D721Med (cell line): ENCODE results near the gene GSTA3.
"Not testable (repeated sequence)": the region's sequence is repeated elsewhere in the genome, so short reads cannot be mapped to it uniquely, and the experiment has no call there.

Experiments used
- DNase-seq: peaks from one replicate; pipeline ENCODE4 v3.0.0; 2011; ENCODE audit warnings: low spot score; ENCODE audit not compliant: insufficient read length
- FAIRE-seq: peaks from 2 replicates; lab custom pipeline; 2011; peaks lifted over from hg19 to GRCh38; lab: Jason Lieb, UNC
- TF ChIP-seq, protein P1 (sequence below): IDR thresholded peaks from 2 replicates; pipeline ENCODE4 v1.5.1; 2012; ENCODE audit warnings: mild to moderate bottlenecking, control low read depth; ENCODE audit not compliant: insufficient read depth; ENCODE audit errors: missing control alignments

GSTA3 gene

DNA sequence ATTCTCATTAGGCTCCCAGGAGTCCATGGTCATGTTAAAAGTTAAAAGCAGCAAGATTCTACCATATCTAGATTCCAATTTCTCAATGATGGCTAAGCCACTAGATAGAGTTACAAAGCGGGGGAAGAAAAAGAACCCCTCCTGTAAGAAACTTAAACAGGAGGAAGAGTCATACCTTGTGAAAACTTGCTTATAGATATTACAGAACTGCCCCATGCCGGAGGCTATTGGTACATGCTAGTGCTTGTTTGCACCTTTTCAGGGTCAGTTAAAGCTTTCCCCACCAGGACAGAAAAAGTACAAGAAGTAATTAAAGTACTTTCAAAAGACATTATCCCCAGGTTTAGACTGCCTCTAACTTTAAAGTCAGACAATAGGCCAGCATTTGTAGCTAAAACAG is 15.5 kb upstream of the GSTA3 start:
- no peak for DNase-seq
- TF ChIP-seq, protein P1, sequence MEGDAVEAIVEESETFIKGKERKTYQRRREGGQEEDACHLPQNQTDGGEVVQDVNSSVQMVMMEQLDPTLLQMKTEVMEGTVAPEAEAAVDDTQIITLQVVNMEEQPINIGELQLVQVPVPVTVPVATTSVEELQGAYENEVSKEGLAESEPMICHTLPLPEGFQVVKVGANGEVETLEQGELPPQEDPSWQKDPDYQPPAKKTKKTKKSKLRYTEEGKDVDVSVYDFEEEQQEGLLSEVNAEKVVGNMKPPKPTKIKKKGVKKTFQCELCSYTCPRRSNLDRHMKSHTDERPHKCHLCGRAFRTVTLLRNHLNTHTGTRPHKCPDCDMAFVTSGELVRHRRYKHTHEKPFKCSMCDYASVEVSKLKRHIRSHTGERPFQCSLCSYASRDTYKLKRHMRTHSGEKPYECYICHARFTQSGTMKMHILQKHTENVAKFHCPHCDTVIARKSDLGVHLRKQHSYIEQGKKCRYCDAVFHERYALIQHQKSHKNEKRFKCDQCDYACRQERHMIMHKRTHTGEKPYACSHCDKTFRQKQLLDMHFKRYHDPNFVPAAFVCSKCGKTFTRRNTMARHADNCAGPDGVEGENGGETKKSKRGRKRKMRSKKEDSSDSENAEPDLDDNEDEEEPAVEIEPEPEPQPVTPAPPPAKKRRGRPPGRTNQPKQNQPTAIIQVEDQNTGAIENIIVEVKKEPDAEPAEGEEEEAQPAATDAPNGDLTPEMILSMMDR, result no peak
- FAIRE-seq, result no peak

DNA sequence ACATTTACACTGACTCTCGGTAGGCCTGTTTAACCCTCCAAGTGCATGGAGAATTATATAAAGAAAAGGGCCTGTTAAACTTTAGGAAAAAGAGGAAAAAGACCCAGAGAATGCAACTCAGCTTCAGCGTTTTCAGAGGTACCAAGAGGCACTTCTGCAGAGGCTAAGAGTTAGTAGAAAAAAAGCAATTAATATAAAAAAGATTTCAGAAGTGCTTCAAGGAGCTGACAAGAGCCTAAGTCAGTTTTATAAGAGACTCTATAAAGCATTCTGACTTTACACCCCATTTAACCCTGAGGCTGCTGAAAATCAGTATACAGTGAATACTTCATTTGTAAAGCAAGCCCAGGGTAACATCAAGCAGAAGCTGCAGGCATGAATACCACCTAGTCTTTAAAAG is 14.2 kb upstream of the GSTA3 start:
- FAIRE-seq, DNase-seq: not testable (repeated sequence)

DNA sequence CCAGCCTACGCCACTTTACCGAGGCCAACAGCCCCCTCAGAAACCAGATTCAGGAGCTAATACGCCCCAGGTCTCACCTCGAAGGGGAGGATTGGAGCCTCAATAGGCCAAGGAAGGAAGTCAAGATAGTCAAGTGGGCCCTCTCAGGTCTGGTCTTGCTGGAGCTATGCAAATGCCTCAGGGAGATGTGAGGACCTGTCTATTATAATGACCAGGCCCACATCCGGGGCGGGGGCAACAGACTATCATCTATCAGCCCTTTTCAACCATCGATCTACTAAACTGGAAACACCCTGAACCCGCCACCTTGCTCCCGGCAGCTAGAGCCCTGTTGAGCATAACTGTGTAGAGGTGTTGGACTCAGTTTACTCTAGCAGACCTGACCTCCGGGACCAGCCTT is 12.7 kb upstream of the GSTA3 start:
- TF ChIP-seq, protein P1, result no peak
- FAIRE-seq (no peak), DNase-seq (no peak)

DNA sequence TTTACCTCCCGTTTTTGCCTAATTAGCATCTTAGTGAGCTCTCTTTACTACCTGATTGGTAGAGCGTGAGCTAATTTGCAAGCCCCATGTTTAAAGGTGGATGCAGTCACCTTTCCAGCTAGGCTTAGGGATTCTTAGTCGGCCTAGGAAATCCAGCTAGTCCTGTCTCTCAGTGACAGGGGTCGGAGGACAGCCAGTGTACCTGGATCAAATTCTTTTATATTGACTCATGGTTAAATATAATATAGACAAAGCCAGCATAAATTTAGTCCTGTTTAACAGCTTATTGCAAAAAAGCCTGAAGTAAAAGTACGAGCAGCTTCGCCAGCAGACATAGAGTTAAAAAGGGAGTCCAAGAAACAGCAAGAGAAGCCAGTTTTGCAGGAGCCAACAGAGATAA is 12.2 kb upstream of the GSTA3 start:
- FAIRE-seq (no peak), DNase-seq (no peak)
- TF ChIP-seq, protein P1, result no peak

DNA sequence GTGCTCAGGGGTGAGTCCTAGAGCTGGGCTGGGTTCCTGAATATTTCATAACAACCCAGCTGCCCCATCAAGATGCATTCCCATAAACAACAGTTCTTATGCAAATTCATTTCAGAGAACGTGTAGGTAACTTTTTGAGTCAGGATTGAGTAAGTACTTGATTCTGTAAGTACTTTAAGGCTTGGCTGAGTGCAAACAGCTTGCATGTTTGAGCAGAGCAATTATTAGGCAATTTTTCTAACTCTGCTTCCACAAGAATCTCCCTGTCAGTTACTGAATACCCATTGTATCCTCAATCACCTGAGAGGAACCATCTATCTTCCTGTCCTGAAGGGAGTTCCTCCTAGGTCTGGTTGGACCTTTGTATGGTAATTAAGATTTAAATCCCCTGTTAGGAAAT is 10.0 kb upstream of the GSTA3 start:
- FAIRE-seq, DNase-seq: not testable (repeated sequence)

DNA sequence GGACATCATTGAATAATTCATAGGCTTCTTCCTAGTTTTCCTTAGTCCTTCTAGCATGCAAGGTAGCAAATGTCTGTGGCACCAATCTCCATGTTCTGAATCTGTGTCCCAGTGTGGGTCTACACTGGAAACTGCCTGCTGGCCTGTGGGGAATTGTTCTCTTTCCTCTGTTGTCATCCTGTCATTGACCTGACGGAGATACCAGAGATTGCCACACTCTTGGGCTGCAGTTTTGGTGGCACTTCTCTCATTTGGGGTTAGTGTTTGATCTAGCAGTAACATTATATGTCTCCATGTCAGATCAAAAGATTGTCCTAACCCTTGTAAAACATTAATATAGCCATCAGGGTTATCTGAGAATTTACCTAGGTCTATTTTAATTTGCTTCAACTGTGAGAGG is 9.3 kb upstream of the GSTA3 start:
- FAIRE-seq, DNase-seq: not testable (repeated sequence)

DNA sequence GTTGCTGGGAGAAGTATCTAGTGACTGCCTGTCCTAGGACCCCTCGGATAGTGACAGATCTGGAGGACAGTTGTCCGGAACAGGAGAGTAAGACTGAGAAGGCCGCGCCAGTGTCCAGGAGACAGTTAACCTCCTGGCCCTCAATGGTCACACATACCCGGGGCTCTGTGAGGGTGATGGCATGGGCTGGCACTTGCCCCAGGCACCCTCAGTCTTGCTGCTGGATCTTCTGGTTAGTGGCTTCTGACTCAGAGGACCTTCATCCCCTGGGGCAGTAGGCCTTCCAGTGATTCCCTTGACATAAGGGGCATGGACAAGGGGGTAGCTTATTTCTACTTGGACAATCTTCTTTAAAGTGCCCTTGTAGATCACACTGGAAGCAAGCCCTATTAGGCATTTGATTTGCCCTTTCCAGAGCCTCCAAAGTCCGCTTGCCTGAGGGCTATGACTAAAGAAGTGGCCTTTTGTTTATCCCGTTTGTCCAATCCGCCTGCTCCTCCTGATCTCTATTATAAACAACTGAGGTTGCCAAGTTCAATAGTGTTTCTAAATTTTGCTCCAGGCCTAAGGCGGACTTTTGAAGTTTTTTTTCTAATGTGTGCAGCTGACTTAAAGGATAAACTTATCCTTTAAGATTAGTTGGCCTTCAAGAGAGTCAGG is 8.7 kb upstream of the GSTA3 start:
- FAIRE-seq, DNase-seq: not testable (repeated sequence)

DNA sequence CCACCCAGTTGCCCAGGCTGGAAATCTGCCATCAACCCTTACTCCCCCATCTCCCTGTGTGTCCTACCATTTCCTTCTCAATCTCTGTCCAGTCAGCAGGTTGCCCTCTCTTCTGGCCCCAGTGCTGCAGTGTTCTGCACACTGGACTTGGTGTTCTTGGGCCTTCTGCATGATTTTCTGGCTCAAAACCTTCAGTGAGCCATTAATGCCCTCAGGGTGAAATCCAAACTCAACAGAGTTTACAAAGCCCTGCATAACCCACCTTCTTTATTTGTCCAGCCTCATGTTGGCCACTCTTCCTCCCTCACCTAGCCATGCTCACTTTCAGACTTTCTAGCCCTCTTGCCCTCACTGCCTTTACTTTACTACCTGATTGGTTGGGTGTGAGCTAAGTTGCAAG is 5.0 kb upstream of the GSTA3 start:
- DNase-seq (no peak), FAIRE-seq (no peak)
- TF ChIP-seq, protein P1, result no peak

DNA sequence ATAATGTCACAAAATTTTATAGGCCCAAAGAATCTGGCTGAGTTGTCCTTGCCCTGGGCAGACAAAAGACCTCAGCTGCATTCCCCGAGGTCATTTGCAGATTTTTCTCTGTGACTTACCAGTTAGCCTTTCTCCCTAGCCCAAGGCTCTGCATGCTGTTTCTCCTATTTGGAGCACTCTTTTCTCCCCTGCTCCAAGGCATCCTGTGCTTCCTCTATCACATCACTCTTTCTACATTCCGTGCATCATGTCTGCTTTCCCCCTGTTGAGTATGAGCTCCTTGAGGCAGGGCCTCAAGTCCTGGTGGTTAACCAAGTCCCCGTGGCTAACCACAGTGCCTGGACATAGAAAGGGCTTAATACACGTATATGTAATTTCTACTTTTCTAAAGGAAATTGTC is 593 bp upstream of the GSTA3 start:
- DNase-seq (no peak), FAIRE-seq (no peak)
- TF ChIP-seq, protein P1, result no peak
